Measurements from ENCODE around the gene UROC1.

The UROC1 gene

DNA sequence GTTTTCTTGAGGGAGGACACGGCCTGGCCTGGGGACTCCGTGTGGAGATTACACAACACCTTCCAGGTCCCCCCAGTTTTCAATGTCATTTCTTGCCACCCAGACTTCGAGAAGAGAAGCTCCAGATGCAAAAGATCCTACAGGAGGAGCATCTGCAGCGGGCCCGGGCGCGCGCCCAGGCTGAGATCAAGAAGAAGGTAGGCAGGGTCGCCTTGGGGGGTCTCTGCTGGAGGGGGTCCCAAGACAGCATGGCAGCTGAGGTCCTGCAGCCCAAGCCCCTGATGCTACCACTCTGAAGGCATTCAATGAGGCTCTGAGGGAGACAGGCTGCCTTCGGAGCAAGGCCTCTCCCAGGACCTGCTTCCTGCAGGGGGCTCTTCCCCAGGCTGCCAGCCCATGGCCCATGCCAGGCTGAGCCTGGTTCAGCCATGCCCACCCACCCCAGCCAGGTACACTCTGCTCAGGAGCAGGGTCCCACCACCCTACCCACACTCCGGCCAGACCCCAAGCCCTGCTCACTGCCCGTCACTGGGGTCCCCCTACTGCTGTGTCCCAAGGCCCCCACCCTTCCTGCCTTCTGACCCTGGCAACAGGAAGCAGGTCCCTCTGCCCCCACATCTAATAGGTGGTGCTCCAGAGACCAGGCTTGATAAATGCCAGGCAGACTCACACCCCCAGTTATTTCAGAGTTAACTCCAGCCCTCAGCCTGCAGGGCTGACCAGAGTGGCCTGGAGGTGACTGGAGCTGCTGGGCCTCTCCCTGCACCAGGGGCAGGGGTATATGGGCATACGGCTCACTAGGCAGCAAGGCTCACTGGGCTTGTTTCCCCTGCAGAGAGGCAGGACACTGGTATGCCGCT lies 81.9 kb downstream of the UROC1 start:
- H4K5ac ChIP-seq (ENCODE audit: low read length) = no peak overlapping the region
- peaks cover 1% of the 10 kb centered on the region for H3K36me3 ChIP-seq (ENCODE audit: control insufficient read depth, insufficient read depth, low read length)
- no peak overlapping the region for H2BK5ac ChIP-seq (ENCODE audit: low read length)
- H2BK120ac ChIP-seq (ENCODE audit: low read depth, low read length) = no peak overlapping the region
- H3K9ac ChIP-seq (ENCODE audit: low read length) = no peak overlapping the region
- no peak overlapping the region for H3K4ac ChIP-seq (ENCODE audit: low read depth, low read length)
- no peaks in the 10 kb centered on the region for H3K79me1 ChIP-seq (ENCODE audit: low read length)
- no peak overlapping the region for H3K4me3 ChIP-seq (ENCODE audit: low read length)
- H4K8ac ChIP-seq (ENCODE audit: low read depth, low read length) = no peak overlapping the region
- H3K4me2 ChIP-seq (ENCODE audit: low read length) = no peak overlapping the region
- no peak overlapping the region for H2AK5ac ChIP-seq (ENCODE audit: low read length)
- H3K27ac ChIP-seq (ENCODE audit: low read depth, low read length) = no peak overlapping the region
- no peaks in the 10 kb centered on the region for H3K79me2 ChIP-seq (ENCODE audit: control insufficient read depth, insufficient read depth, low read length)
- no peak overlapping the region for H3K56ac ChIP-seq (ENCODE audit: low read length)
- H3K4me1 ChIP-seq (ENCODE audit: control insufficient read depth, low read depth, low read length) = no peaks in the 10 kb centered on the region
- WGBS (ENCODE audit: extremely low coverage, insufficient coverage, low lambda C conversion rate) = no CpG with 5 or more reads among the region's 14 CpGs
- H2BK15ac ChIP-seq (replicated peaks; ENCODE audit: low read depth) = no peak overlapping the region
- H3K18ac ChIP-seq (ENCODE audit: low read length) = no peak overlapping the region
- no peak for DNase-seq
- H3K27me3 ChIP-seq (ENCODE audit: insufficient read depth, low read length, poor library complexity) = no peaks in the 10 kb centered on the region
- H3K23ac ChIP-seq (ENCODE audit: low read length) = no peak overlapping the region

DNA sequence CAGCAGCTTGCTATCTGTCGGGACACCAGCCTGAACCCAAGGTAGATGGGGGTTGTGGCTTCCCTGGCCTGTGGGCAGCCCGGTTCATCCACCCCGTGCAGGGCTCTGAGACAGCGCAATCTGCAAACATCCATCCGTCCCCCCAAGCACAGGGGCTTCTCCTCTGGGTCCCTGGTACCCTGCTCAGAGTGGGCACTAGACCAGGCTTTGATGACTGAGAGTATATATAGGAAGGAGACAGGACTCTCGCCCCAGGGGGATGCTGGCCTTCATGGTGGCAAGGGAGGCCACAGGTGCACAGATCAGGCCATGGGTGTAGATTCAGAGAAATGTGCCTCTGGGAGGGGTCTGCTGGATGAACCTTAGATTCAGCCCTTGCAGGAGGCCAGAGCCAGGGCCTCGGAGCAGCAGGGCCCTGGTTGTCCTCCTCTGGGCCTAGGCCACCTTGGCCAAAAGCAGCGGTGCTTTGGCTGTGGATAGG lies 82.6 kb downstream of the UROC1 start:
- Histone ChIP-seq H3K36me3 (ENCODE audit: control insufficient read depth, insufficient read depth, low read length) (peaks cover 1% of the 10 kb centered on the region), H2BK15ac (replicated peaks; ENCODE audit: low read depth) (no peak overlapping the region), H3K79me1 (ENCODE audit: low read length) (no peaks in the 10 kb centered on the region), H3K4me2 (ENCODE audit: low read length) (no peak overlapping the region), H3K4ac (ENCODE audit: low read depth, low read length) (no peak overlapping the region), H3K4me1 (ENCODE audit: control insufficient read depth, low read depth, low read length) (no peaks in the 10 kb centered on the region), H3K79me2 (ENCODE audit: control insufficient read depth, insufficient read depth, low read length) (no peaks in the 10 kb centered on the region), H3K4me3 (ENCODE audit: low read length) (no peak overlapping the region), H2AK5ac (ENCODE audit: low read length) (no peak overlapping the region), H4K5ac (ENCODE audit: low read length) (no peak overlapping the region), H2BK5ac (ENCODE audit: low read length) (no peak overlapping the region), H3K27ac (ENCODE audit: low read depth, low read length) (no peak overlapping the region), H3K27me3 (ENCODE audit: insufficient read depth, low read length, poor library complexity) (no peaks in the 10 kb centered on the region), H2BK120ac (ENCODE audit: low read depth, low read length) (no peak overlapping the region), H3K9ac (ENCODE audit: low read length) (no peak overlapping the region), H3K18ac (ENCODE audit: low read length) (no peak overlapping the region), H3K23ac (ENCODE audit: low read length) (no peak overlapping the region), H4K8ac (ENCODE audit: low read depth, low read length) (no peak overlapping the region), H3K56ac (ENCODE audit: low read length) (no peak overlapping the region)
- no CpG with 5 or more reads among the region's 8 CpGs for WGBS (ENCODE audit: extremely low coverage, insufficient coverage, low lambda C conversion rate)
- DNase-seq = no peak

DNA sequence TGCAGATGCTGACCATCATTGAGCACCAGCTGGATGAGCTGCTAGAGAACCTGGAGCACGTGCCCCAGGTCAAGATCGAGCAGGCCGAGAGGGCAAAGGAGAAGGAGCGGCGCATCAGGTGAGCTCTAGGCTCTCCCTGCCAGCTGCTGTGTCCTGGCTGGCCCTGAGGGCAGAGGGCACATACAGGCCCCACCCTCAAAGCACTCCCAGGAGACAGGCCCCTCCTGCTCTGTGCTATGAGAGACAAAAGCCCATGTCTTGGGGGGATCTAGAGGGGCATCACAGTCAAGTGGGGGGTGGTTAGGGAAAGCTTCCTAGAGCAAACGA lies 83.3 kb downstream of the UROC1 start:
- H3K79me1 ChIP-seq (ENCODE audit: low read length) = no peaks in the 10 kb centered on the region
- H3K9ac ChIP-seq (ENCODE audit: low read length) = no peak overlapping the region
- no peaks in the 10 kb centered on the region for H3K4me1 ChIP-seq (ENCODE audit: control insufficient read depth, low read depth, low read length)
- H3K56ac ChIP-seq (ENCODE audit: low read length) = no peak overlapping the region
- no peak overlapping the region for H4K8ac ChIP-seq (ENCODE audit: low read depth, low read length)
- DNase-seq = no peak
- H3K27me3 ChIP-seq (ENCODE audit: insufficient read depth, low read length, poor library complexity) = no peaks in the 10 kb centered on the region
- no peak overlapping the region for H3K4me2 ChIP-seq (ENCODE audit: low read length)
- no peak overlapping the region for H4K5ac ChIP-seq (ENCODE audit: low read length)
- H3K4ac ChIP-seq (ENCODE audit: low read depth, low read length) = no peak overlapping the region
- no peak overlapping the region for H3K18ac ChIP-seq (ENCODE audit: low read length)
- H2BK15ac ChIP-seq (replicated peaks; ENCODE audit: low read depth) = no peak overlapping the region
- H2BK120ac ChIP-seq (ENCODE audit: low read depth, low read length) = no peak overlapping the region
- WGBS (ENCODE audit: extremely low coverage, insufficient coverage, low lambda C conversion rate) = no CpG with 5 or more reads among the region's 6 CpGs
- H3K36me3 ChIP-seq (ENCODE audit: control insufficient read depth, insufficient read depth, low read length) = peaks cover 1% of the 10 kb centered on the region
- no peak overlapping the region for H3K23ac ChIP-seq (ENCODE audit: low read length)
- no peak overlapping the region for H3K27ac ChIP-seq (ENCODE audit: low read depth, low read length)
- no peak overlapping the region for H2AK5ac ChIP-seq (ENCODE audit: low read length)
- H2BK5ac ChIP-seq (ENCODE audit: low read length) = no peak overlapping the region
- no peak overlapping the region for H3K4me3 ChIP-seq (ENCODE audit: low read length)
- no peaks in the 10 kb centered on the region for H3K79me2 ChIP-seq (ENCODE audit: control insufficient read depth, insufficient read depth, low read length)

DNA sequence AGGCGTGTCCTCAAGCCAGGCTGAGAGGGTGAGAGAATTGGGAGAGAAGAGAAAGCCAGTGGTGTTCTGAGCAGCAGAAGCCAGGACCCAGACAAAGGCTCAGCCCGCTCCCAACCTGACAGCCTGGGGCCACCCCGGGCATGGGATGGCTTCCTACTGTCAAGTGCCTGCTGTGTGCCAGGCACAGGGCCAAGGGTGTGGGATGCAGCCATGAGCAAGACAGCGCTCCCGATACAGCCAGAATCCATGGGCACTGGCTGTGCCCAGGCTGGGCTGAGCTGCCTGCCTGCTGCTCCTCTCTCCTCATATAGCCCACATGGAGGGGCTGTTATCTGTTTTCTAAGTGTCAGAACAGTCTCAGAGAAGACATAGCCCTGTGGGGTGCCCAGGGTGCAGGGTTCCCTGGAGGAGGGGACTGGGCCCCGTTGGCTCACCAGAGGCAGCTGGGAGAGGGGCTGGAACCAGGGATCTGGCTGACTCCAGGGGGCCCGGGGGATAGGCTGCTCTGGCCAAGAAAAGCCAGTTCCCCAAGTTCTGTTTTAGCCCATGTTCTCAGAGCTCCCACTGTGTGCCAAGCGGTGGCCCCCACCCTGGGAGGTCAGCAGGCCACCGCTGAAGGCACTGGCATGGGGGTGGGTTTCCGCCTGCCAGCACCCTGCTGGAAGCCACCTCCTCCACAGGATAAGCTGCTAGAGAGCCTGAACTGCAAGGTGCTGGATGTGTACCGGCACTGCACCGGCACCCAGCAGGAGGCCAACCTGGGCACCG lies 83.9 kb downstream of the UROC1 start:
- DNase-seq = no peak
- WGBS (ENCODE audit: extremely low coverage, insufficient coverage, low lambda C conversion rate) = no CpG with 5 or more reads among the region's 13 CpGs

DNA sequence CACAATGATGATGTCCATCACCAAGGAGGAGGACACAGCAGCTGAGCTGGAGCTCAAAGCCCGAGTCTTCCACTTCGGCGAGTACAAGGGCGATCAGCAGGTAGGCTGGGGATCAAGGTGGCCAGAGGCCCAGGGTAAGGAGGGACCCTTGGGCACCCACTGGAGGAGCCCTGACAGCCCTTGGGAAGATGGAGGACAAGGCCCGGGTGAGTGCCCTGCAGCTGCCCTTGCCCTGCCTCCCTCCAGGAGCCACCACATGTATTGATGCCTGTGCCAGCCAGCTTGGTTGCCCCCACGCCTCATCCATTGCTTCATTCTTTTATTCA lies 84.5 kb downstream of the UROC1 start:
- no peaks in the 10 kb centered on the region for H3K36me3 ChIP-seq (ENCODE audit: control insufficient read depth, insufficient read depth, low read length)
- no peak overlapping the region for H4K8ac ChIP-seq (ENCODE audit: low read depth, low read length)
- no peak overlapping the region for H3K23ac ChIP-seq (ENCODE audit: low read length)
- WGBS (ENCODE audit: extremely low coverage, insufficient coverage, low lambda C conversion rate) = no CpG with 5 or more reads among the region's 6 CpGs
- H3K27ac ChIP-seq (ENCODE audit: low read depth, low read length) = no peak overlapping the region
- no peak overlapping the region for H3K4me2 ChIP-seq (ENCODE audit: low read length)
- H3K56ac ChIP-seq (ENCODE audit: low read length) = no peak overlapping the region
- no peak overlapping the region for H2BK15ac ChIP-seq (replicated peaks; ENCODE audit: low read depth)
- no peaks in the 10 kb centered on the region for H3K27me3 ChIP-seq (ENCODE audit: insufficient read depth, low read length, poor library complexity)
- H3K4me1 ChIP-seq (ENCODE audit: control insufficient read depth, low read depth, low read length) = no peaks in the 10 kb centered on the region
- H2AK5ac ChIP-seq (ENCODE audit: low read length) = no peak overlapping the region
- no peaks in the 10 kb centered on the region for H3K79me1 ChIP-seq (ENCODE audit: low read length)
- no peaks in the 10 kb centered on the region for H3K79me2 ChIP-seq (ENCODE audit: control insufficient read depth, insufficient read depth, low read length)
- H3K9ac ChIP-seq (ENCODE audit: low read length) = no peak overlapping the region
- H3K4ac ChIP-seq (ENCODE audit: low read depth, low read length) = no peak overlapping the region
- H3K4me3 ChIP-seq (ENCODE audit: low read length) = no peak overlapping the region
- DNase-seq = no peak
- no peak overlapping the region for H4K5ac ChIP-seq (ENCODE audit: low read length)
- no peak overlapping the region for H2BK5ac ChIP-seq (ENCODE audit: low read length)
- no peak overlapping the region for H3K18ac ChIP-seq (ENCODE audit: low read length)
- H2BK120ac ChIP-seq (ENCODE audit: low read depth, low read length) = no peak overlapping the region

More for the DNA sequence above, 83.9 kb downstream of the UROC1 start:
- Histone ChIP-seq H2AK5ac (ENCODE audit: low read length) (no peak overlapping the region), H3K4me3 (ENCODE audit: low read length) (no peak overlapping the region), H3K79me1 (ENCODE audit: low read length) (no peaks in the 10 kb centered on the region), H3K23ac (ENCODE audit: low read length) (no peak overlapping the region), H3K4me2 (ENCODE audit: low read length) (no peak overlapping the region), H3K4me1 (ENCODE audit: control insufficient read depth, low read depth, low read length) (no peaks in the 10 kb centered on the region), H2BK5ac (ENCODE audit: low read length) (no peak overlapping the region), H3K79me2 (ENCODE audit: control insufficient read depth, insufficient read depth, low read length) (no peaks in the 10 kb centered on the region), H3K27me3 (ENCODE audit: insufficient read depth, low read length, poor library complexity) (no peaks in the 10 kb centered on the region), H3K18ac (ENCODE audit: low read length) (no peak overlapping the region), H3K36me3 (ENCODE audit: control insufficient read depth, insufficient read depth, low read length) (no peaks in the 10 kb centered on the region), H3K27ac (ENCODE audit: low read depth, low read length) (no peak overlapping the region), H3K56ac (ENCODE audit: low read length) (no peak overlapping the region), H3K4ac (ENCODE audit: low read depth, low read length) (no peak overlapping the region), H2BK120ac (ENCODE audit: low read depth, low read length) (no peak overlapping the region), H4K5ac (ENCODE audit: low read length) (no peak overlapping the region), H4K8ac (ENCODE audit: low read depth, low read length) (no peak overlapping the region), H3K9ac (ENCODE audit: low read length) (no peak overlapping the region), H2BK15ac (replicated peaks; ENCODE audit: low read depth) (no peak overlapping the region)

All from mesendoderm (in vitro differentiated cells).